Stimulated activated CD4-positive, alpha-beta T cell treated with anti-CD3 and anti-CD28 coated beads, TNF-alpha, amount 100 ng/mL, for 4 hours (primary cell): ENCODE results near the gene TVP23A.
"Not testable (repeated sequence)": the region's sequence is repeated elsewhere in the genome, so short reads cannot be mapped to it uniquely, and the experiment has no call there.

Source experiments
- DNase-seq, 3 experiments: peaks; one replicate each; pipeline ENCODE4 v3.0.0-alpha.2; 2020; ENCODE audit warnings: low read depth in 3 of 3

TVP23A gene

GRCh38 chr16:10745841-10746240 lies 72.8 kb downstream of the TVP23A start:
- no peak for DNase-seq

GRCh38 chr16:10744370-10745030 lies 74.1 kb downstream of the TVP23A start:
- no peak for DNase-seq

- peak; percentile 99 to 100 (median 100) for DNase-seq
Observed at GRCh38 chr16:10743610-10744369, 74.8 kb downstream of the TVP23A start, which contains the start of gene NUBP1. TSS of gene NUBP1 (plus strand) at chr16:10743842. CDS start at chr16:10743864, 22 bp downstream.

GRCh38 chr16:10743227-10743609 lies 75.4 kb downstream of the TVP23A start:
- DNase-seq: no peak

- DNase-seq: no peak
Observed at GRCh38 chr16:10741844-10742243, 76.8 kb downstream of the TVP23A start.

- not testable (repeated sequence) for DNase-seq
Observed at GRCh38 chr16:10741249-10741648, 77.3 kb downstream of the TVP23A start.

- DNase-seq: no peak
Observed at GRCh38 chr16:10740845-10741208, 77.8 kb downstream of the TVP23A start.

GRCh38 chr16:10740000-10740844 lies 78.4 kb downstream of the TVP23A start:
- no peak for DNase-seq

- DNase-seq: peak in 1 of 3 experiments; percentile 18
Observed at GRCh38 chr16:10738231-10739077, 80.1 kb downstream of the TVP23A start.

GRCh38 chr16:10737068-10737625 lies 81.4 kb downstream of the TVP23A start:
- peak; percentile 17 to 57 (median 40) for DNase-seq

- DNase-seq: no peak
Observed at GRCh38 chr16:10731790-10732189, 86.8 kb downstream of the TVP23A start.

- no peak for DNase-seq
Observed at GRCh38 chr16:10729104-10730048, 89.2 kb downstream of the TVP23A start.

GRCh38 chr16:10728003-10728887 lies 90.3 kb downstream of the TVP23A start:
- DNase-seq: no peak
